GM19193 (cell line): ENCODE results near the gene SERTAD2.

Experiments used
- POLR2A ChIP-seq: IDR thresholded peaks from 4 replicates; pipeline ENCODE4 v1.6.1; 2011; ENCODE audit not compliant: insufficient read depth, insufficient read length; ENCODE audit errors: extremely low read depth

The SERTAD2 gene

DNA sequence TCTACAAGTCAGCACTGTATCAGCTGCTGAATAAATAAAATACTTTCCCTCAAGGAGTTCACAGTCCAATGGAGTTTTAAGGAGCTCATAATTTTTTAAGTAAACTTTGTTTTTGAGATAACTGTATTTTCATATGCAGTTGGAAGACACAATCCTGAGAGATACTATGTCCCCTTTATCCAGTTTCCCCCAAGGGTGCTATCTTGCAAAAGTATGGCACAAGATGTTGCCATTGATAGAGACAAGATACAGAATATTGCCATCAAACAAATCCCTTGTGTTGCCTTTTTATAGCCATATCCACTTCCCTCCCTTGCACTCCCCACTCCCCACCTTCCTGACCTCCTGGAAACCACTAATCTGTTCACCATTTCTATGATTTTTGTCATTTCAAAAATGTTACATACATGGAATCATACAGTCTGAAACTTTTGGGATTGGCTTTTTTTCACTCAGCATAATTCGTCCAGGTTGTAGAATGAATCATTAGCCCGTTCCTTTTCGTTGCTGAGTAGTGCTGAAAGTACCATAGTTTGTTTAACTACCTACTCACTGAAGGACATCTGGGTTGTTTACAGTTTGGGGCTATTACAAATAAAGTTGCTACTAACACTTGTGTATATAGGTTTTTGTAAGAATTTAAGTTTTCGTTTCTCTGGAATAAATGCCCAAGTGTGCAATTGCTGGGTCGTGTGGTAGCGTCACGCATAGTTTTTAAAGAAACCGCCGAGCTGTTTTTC, 30.2 kb upstream of the SERTAD2 start:
- TF ChIP-seq POLR2A = no peak

DNA sequence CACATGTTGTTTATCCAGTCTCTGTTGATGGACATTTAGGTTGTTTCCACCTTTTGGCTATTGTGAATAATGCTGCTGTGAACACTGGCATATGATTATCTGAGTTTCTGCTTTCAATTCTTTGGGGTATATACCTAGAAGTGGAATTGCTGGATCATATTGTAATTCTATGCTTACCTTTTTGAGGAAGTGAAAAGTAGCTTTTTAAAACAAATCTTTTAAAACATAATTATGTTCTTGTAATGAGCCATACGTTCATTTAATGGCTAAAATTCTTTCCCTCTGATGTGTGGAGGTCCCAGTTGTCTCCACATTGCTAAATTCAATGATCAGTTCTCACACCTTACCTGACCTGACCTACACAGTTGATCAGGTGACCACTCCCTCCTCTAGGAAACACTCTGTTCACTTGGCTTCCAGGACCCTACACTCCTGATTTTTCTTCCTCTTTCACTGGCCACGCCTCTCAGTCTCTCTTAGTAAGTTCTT, 27.8 kb upstream of the SERTAD2 start:
- no peak for TF ChIP-seq POLR2A

DNA sequence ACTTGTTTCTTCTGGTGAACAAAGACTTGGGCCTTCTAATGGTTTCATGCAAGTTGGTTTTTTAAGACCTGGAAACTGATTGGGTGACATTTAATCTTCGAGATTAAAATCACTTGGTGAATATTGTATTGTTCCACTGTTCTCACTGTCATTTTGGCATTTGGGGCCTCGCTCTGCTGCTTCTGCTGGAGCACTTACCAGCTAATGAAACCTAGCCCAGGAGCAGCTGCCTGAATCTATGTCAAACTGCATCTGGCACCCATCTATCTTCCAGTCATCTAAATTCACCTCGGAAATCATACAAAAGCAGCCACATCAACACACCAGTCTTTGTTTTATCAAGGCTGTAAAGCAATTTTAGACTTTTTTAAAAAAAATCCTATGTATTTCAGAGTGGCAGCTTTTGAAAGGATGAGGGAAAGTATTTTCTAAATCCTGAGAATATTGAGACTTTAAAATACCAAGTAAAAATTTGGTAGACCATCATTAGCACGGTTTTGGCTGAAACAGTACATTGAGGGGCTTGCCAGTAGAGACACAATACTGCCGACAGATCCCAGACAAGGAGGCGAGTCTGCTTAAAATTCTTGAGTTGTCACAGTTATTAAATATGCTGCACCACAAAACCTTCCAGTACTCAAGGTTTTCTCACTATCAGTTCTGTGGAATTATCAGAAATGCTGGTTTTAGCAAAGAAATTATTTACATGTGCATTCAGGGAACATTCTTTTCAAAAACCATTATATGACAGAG, 26.1 kb upstream of the SERTAD2 start:
- no peak for TF ChIP-seq POLR2A

DNA sequence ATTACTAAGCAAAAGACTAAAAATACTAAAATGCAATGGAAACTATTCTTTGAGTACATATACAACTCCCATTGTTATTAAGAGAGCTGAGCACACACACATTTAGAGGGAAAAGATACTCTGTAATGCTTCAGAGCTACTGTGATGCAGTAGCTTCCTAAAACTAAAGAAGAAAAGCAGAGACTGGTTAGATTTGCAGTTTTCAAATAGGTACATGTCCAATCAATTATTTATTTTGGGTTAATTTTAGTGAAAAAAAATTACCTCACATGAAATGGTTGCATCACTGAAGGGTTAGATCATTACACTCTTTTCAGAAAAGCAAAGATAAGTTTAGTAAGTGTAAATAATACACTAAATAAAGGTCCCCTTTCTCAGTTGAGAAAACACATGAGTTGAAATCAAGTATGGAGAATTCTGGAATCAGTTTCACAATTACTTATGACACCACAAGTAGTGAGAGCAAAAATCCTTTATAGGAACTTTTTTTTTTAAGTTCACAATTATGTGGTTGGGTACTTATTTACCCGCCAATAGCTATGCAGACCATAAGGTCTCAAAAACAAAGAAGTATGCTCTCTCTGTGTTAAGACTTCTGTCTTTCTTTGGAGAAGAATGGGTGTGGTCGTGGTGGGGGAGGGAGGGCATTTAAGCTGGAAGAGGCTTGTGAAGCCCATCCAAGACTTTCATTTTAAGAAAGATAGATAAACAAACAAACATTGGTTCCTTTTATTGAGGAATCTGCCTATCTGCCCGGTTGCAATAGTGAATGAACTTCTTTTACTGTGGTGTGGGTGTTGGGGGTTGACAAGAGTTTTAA, 25.3 kb upstream of the SERTAD2 start:
- no peak for TF ChIP-seq POLR2A

DNA sequence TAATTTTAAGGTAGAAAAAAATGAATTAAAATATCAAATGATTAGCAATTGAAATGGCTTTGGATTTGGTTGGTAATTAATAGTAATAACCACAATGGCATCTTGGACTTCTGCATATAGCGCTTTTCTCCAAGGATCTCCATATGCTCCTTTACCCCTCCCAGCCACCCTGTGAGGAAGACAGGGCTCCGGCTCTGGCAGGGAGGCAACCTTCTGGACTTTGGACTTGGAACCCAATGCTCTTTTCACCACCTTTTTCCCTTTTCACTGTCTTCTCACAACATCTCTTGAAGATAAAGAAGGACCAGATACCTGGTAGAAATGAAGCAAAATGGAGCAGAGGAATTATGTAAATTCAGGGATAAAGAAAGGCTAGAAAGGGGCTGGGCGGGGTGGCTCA, 23.8 kb upstream of the SERTAD2 start:
- no peak for TF ChIP-seq POLR2A

DNA sequence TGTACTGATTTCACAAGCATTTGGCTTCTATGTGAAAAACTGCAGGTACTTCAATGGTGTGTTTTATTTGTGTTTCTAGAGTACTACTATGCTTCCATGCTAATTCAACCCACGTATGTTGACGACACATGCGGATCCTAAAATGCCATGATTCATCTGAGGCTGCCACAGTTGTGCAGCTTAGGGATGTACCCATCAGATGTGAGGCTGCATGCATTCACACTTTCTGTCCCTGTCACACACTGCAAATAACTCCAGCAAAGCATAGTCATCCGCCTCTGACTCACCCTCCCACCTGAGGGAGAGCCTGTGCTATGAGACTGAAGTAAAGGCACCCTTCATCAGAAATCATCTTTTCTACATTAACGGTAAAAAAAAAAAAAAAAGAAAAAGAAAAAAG, 22.1 kb upstream of the SERTAD2 start:
- TF ChIP-seq POLR2A = no peak

DNA sequence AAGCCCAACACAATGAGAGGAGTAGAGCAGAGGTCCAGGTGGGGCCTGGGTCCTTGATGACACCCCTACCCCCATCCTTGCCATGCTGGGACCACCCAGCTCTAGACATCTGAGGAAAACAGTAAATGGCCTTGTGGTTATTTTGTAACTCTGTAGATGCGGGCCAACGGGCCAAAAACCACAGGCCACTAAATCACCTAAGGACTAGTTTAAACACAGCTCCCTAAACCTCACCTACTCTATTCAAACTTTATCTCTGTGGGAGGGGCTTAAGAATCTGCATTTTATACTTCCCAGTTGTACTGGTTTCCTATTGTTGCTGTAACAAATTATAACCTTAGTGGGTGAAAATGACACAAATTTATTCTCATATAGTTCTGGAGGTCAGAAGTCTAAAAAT, 19.0 kb upstream of the SERTAD2 start:
- TF ChIP-seq POLR2A = no peak

DNA sequence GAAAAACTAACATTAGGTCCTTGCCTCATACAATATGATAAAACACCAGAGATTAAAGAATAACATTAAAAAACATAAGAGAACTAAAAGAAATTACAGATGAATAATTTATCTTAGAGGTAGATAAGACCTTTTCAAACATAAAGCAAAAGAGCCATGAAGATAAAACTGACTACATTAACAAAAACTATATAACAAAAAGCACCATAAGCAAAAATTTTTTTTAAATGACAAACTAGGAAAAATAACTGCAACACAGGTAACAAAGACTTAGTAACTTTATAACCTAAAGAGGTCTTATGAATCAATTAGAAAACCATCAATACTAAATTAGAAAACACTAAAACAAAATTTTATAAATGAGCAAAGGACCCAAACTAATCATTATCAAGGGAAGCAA, 16.3 kb upstream of the SERTAD2 start:
- TF ChIP-seq POLR2A = no peak

DNA sequence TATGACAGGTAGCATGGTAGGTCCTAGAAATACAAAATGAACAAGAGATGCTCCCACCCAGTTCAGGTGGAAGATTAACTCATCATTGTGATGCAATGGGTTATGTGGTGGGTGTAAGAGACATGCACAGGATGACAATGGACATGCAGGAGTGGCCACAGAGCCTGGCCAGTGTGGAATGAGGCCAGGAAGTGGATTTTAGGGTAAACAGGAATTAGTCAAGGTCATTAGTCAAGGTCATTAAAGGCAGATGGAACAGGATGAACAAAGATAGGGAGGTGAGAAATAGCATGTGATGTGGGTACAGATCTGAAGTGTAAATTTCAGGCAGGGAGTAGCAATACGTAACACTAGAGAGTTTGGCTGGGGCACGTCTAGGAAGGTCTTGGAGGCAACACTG, 15.6 kb upstream of the SERTAD2 start:
- no peak for TF ChIP-seq POLR2A

DNA sequence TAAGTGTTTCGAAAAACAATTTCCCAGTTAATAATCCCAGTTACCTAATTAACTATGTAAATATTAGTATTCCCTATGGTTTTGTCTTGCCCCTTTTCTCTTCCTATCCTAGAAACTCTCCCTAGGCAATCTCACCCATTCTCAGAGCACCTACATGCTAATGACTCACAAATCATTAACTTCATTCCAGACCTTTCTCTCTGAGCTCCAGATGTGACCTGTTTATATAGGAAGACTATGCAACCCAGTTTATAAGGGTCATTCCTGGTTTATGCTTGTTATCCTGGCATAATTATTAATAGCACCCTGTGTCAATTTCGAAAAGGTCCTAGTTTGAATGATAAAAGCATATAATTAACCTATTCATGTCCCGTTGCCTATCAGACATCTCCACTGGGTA, 14.8 kb upstream of the SERTAD2 start:
- TF ChIP-seq POLR2A = no peak

DNA sequence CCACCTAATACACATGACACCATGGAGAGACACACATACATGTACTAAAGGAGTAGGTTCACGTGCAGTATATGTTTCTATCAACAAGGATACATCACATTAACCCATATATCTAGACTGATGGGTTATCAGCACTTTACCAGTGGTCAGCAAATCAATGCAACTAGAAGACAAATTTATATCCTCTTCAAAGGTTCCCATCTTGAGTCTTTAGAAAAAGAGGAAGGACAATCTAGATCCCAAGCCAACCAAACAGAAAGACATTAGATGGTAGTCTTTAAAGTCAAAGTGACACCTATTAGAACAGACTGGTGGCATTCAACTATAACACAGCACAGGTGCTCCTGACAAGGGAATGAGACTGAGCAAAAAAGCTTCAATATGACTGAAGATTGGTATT, 13.8 kb upstream of the SERTAD2 start:
- TF ChIP-seq POLR2A = no peak

DNA sequence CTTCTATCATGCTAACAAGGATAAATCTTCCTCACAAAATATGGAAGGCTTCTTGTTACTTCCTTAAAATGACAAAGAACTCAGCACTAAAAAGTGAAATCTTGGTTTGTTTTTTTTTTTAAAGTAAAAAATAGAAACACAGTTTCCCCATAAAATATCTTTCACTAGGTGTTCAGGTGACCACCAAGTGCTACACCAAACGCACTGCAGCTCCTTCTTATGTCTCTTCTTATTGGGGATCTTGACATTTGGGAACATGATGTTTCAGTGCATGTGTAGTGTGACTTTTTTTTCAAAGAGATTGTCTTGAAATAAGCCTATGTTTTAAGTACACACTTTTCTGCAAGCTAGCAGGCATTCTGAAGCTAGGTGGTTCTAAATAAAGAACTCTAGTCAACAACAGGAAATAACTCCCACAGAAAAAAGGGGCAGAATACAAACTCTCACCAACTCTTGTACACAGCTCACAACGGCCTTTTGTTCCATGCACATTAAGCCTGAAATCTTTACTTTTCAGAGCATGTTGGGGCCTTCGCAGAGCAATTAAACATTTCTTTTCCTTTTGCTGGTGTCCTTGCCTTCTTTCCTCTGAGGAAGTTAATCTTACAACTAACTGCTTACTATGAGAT, 13.2 kb upstream of the SERTAD2 start:
- no peak for TF ChIP-seq POLR2A

DNA sequence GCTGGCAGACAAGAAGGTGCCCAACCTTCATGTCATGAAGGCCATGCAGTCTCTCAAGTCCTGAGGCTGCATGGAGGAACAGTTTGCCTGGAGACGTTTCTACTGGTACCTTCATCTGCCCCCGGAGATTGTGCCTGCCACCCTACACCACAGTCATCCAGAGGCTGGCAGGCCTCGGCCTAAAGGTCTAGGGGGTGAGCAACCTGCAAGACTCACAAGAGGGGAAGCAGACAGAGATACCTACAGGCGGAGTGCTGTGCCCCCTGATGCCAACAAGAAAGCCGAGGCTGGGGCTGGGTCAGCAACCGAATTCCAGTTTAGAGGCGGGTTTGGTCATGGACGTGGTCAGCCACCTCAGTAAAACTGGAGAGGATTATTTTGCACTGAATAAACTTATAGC, 12.0 kb upstream of the SERTAD2 start:
- no peak for TF ChIP-seq POLR2A

DNA sequence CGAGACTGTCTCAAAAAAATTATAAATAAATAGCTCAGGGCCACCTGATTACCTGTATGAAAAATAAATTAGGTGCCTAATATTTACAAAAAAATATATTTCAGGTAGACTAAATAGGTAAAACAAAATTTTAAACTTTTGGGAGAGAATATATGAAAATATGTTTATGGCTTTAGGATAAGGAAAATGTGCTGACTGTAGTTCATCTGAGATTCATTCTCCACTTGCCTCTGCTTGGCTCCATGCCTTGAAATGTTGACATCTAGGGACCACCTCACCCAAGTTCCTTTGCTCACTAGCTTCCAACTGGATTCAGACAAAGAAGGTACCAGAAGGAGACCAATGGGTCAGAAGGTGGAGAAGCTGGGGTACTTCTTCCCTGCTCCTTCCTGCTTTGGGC, 9.7 kb upstream of the SERTAD2 start:
- TF ChIP-seq POLR2A = no peak

DNA sequence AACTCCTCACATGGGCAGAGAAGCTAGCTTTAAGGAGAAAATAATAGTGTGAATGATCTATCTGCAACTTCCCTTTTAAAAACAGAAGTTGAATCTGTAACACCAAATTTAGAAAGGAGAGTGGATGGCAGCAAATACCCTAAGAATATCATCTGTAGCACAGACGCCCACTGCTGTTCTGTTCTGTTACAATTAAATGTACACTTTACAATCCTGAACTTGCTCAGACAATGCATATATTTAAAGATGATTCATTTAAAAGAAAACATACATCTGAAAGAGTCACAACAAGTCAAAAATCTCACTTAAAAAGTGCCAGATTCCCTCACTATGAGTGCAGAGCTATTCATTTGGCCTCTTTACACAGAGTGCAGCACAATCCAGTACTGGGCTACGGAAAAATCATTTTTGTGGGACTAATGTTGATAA, 8.0 kb upstream of the SERTAD2 start:
- TF ChIP-seq POLR2A = no peak
